Measurements from ENCODE around the gene ARAP3.

DNA sequence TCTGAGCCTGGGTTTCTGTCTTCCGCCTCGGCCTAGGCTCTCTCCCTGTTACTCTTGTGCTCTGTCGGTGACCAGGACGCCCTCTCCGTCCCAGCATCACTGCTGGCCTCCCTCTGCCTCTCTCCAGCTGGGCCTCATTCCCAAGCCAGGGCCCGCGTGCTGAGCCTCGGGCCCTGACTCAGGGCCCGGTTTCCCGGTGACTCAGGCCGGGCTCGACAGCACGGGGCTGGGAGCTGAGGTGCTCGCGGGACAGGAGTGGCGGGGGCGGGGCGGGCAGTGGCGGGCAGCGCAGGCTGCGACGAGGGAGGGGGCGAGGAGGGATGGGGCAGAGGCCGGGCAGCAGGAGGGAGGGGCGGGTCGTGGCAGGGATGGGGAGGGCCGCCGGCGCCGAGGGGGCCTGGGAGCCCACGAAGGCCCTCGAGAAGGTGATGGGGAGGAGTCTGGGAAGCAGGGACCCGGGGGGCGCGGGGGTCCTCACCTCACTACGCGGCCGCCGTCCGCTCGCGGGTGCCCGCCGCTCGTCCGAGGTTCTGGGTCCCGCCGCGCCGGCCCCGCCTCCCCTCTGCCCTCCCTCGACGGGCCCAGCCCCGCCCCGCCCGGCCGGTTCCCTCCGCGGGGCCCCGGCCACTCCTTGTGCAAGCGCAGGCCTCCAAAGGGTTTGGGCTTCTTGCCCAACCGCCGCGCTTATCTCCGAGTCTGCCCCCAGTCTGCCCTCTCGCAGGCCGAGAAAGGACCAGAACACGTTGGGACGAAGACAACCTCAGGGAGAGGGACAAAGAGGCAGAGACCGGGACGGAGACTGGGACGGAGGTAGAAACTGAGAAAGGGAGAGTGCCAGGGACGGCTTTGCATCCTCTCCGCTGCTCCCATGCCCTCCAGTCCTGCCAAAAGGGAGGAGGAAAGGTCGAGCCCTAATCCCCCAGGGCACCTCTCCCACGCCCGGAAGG, at the start of gene ARAP3:
- TF ChIP-seq, protein P1, sequence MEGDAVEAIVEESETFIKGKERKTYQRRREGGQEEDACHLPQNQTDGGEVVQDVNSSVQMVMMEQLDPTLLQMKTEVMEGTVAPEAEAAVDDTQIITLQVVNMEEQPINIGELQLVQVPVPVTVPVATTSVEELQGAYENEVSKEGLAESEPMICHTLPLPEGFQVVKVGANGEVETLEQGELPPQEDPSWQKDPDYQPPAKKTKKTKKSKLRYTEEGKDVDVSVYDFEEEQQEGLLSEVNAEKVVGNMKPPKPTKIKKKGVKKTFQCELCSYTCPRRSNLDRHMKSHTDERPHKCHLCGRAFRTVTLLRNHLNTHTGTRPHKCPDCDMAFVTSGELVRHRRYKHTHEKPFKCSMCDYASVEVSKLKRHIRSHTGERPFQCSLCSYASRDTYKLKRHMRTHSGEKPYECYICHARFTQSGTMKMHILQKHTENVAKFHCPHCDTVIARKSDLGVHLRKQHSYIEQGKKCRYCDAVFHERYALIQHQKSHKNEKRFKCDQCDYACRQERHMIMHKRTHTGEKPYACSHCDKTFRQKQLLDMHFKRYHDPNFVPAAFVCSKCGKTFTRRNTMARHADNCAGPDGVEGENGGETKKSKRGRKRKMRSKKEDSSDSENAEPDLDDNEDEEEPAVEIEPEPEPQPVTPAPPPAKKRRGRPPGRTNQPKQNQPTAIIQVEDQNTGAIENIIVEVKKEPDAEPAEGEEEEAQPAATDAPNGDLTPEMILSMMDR (IDR thresholded peaks at IDR 0.05): no peak
- no peak for TF ChIP-seq POLR2A (IDR thresholded peaks at IDR 0.05)

Measured in testis (tissue), 2 donors.